ENCODE data around the gene KRTAP10-10.

DNA sequence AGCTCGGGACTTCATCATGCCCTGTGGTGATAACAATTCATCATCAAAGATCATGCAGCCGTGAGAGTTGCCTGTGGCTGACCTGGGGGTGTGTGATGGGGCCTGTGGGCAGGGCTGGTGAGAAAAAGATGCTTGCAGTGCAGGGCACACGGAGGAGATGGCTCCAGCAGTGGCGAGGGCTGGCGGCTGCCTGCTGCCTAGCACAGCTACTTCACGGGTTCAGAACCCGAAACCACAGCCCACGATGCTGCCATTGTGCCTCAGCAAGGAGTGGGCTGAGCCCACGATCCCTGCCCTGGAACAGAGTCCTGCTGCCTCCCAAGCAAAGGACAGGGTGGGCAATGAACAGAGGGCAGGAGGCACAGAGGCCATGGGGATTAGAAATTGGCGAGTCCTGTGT, 10.9 kb upstream of the KRTAP10-10 start:
- TF ChIP-seq EZH2 (IDR thresholded peaks at IDR 0.05; ENCODE audit: insufficient read depth, low read length) = no peak
- TF ChIP-seq, protein P1, sequence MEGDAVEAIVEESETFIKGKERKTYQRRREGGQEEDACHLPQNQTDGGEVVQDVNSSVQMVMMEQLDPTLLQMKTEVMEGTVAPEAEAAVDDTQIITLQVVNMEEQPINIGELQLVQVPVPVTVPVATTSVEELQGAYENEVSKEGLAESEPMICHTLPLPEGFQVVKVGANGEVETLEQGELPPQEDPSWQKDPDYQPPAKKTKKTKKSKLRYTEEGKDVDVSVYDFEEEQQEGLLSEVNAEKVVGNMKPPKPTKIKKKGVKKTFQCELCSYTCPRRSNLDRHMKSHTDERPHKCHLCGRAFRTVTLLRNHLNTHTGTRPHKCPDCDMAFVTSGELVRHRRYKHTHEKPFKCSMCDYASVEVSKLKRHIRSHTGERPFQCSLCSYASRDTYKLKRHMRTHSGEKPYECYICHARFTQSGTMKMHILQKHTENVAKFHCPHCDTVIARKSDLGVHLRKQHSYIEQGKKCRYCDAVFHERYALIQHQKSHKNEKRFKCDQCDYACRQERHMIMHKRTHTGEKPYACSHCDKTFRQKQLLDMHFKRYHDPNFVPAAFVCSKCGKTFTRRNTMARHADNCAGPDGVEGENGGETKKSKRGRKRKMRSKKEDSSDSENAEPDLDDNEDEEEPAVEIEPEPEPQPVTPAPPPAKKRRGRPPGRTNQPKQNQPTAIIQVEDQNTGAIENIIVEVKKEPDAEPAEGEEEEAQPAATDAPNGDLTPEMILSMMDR (IDR thresholded peaks at IDR 0.05; ENCODE audit: insufficient read depth, low read depth, low read length) = no peak

Measured in astrocyte (in vitro differentiated cells and primary cell).